Natural killer cell treated with Interleukin-12 subunit alpha and Interleukin-12 subunit beta and Interleukin-15 and Interleukin-18, amount 100 ng/mL, for 72 hours (primary cell): Measurements from ENCODE around the gene AGBL2. TPM values are rescaled to one million over a fixed set of nuclear protein-coding genes. Genes with fewer than 3 reads are reported as not detected.

ENCODE experiments used
- total RNA-seq, 2 donors: library from RNA; stranded (reverse); gene quantifications; one replicate each; pipeline ENCODE4 v1.2.3, GENCODE V29; 2022

AGBL2 gene
- total RNA-seq, 2 donors from 2014 or later = 2.4 to 2.7 TPM

Other genes with a start within 250 kb of the AGBL2 start
- gene CELF1, start 162.2 kb downstream of the AGBL2 start, total RNA-seq = 100 to 1,000 TPM; 165 to 230 TPM
- 10 to 100 TPM; 33.1 to 57.4 TPM for gene PTPMT1, start 149.8 kb downstream of the AGBL2 start, total RNA-seq
- 10 to 100 TPM; 13.2 to 19.7 TPM for gene KBTBD4, start 136.4 kb downstream of the AGBL2 start, total RNA-seq
- gene NDUFS3, start 136.3 kb downstream of the AGBL2 start, total RNA-seq = 100 to 1,000 TPM; 101 to 145 TPM
- under 1 TPM; 0.31 to 0.62 TPM for gene FAM180B, start 128.7 kb downstream of the AGBL2 start, total RNA-seq
- not detected for gene C1QTNF4, start 121.0 kb downstream of the AGBL2 start, total RNA-seq
- 100 to 1,000 TPM; 102 to 124 TPM for gene MTCH2, start 72.8 kb downstream of the AGBL2 start, total RNA-seq
- gene FNBP4, start 52.0 kb upstream of the AGBL2 start, total RNA-seq = 100 to 1,000 TPM; 137 to 246 TPM
- 10 to 100 TPM; 48.0 to 78.0 TPM for gene NUP160, start 133.0 kb upstream of the AGBL2 start, total RNA-seq